ENCODE results near the gene GARIN3.

The GARIN3 gene

GRCh38 chr5:157184117-157184670 is 18.1 kb upstream of the GARIN3 start:
- no peaks in the 10 kb centered on the region for H3K9me3 ChIP-seq (ENCODE audit: control insufficient read depth, insufficient read depth, low read depth, low read length)
- no peaks in the 10 kb centered on the region for H3K36me3 ChIP-seq (ENCODE audit: control insufficient read depth, insufficient read depth, low read length)
- H3K9ac ChIP-seq (ENCODE audit: low read length), result no peak overlapping the region
- peaks cover 65% of the 10 kb centered on the region for H3K27me3 ChIP-seq (ENCODE audit: control insufficient read depth, insufficient read depth, low read length)
- H3K4me3 ChIP-seq (ENCODE audit: low read depth, low read length), result no peak overlapping the region
- H3K4me1 ChIP-seq (ENCODE audit: control insufficient read depth, insufficient read depth, low read length), result no peaks in the 10 kb centered on the region
- no peak overlapping the region for H3K27ac ChIP-seq (ENCODE audit: low read depth, low read length)

GRCh38 chr5:157182143-157182757 is 16.2 kb upstream of the GARIN3 start:
- Histone ChIP-seq H3K9ac (ENCODE audit: low read length) (no peak overlapping the region), H3K36me3 (ENCODE audit: control insufficient read depth, insufficient read depth, low read length) (no peaks in the 10 kb centered on the region), H3K4me3 (ENCODE audit: low read depth, low read length) (no peak overlapping the region), H3K27me3 (ENCODE audit: control insufficient read depth, insufficient read depth, low read length) (peaks cover 48% of the 10 kb centered on the region), H3K4me1 (ENCODE audit: control insufficient read depth, insufficient read depth, low read length) (no peaks in the 10 kb centered on the region), H3K9me3 (ENCODE audit: control insufficient read depth, insufficient read depth, low read depth, low read length) (no peaks in the 10 kb centered on the region; the same call in 1 of the 2 replicates), H3K27ac (ENCODE audit: low read depth, low read length) (no peak overlapping the region)

DNA sequence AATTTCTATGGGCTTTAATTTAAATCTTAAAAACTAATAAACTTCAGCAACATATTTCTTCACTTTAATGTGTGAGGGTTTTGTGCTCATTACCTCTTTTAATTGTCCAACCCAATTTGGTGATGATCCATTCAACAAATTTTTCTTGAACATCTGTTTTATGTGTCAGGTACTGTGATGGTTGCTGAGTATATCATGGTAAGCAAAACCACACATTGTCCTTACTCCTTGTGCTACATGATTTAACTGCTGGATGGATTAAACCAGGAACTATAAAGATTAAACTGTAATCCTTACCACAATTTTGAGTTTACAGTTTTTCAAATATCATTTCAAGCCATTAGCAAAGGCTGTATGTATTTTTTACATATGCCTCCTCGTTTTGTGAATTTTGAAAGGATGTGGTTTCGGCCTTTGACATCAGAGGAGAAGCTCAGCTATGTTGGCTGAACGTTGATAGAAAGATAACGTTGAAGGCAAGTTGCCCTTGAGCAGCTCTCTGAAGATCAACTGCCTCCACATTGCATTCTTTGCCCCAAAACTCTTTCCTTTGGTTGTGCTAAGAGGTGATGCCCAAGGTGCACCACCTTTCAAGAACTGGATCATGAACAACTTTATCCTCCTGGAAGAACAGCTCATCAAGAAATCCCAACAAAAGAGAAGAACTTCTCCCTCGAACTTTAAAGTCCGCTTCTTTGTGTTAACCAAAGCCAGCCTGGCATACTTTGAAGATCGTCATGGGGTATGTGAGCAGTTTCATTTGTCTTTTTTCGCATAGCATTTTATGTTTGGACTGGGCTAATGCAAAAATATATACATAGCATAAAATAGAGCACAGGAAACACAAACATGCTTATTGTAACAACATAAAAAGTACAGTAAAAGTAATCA is 14.6 kb upstream of the GARIN3 start, which contains the start of gene ITK:
Gene ITK, plus strand, starts transcription at position 467 of the 891 bp plus-strand sequence. Its CDS starts 138 bp downstream, at position 605.
- no peaks in the 10 kb centered on the region for H3K4me1 ChIP-seq (ENCODE audit: control insufficient read depth, insufficient read depth, low read length)
- H3K36me3 ChIP-seq (ENCODE audit: control insufficient read depth, insufficient read depth, low read length), result no peaks in the 10 kb centered on the region
- H3K9me3 ChIP-seq (ENCODE audit: control insufficient read depth, insufficient read depth, low read depth, low read length), result no peaks in the 10 kb centered on the region; the same call in 1 of the 2 replicates
- no peak within 1 kb of the TSS for H3K9ac ChIP-seq (ENCODE audit: low read length)
- peaks cover 31% of the 10 kb centered on the region; the same call in 1 of the 2 replicates for H3K27me3 ChIP-seq (ENCODE audit: control insufficient read depth, insufficient read depth, low read length)
- H3K27ac ChIP-seq (ENCODE audit: low read depth, low read length), result no peak within 1 kb of the TSS
- no peak within 1 kb of the TSS for H3K4me3 ChIP-seq (ENCODE audit: low read depth, low read length)

- Histone ChIP-seq H3K36me3 (ENCODE audit: control insufficient read depth, insufficient read depth, low read length) (no peaks in the 10 kb centered on the region), H3K27ac (ENCODE audit: low read depth, low read length) (no peak overlapping the region), H3K9me3 (ENCODE audit: control insufficient read depth, insufficient read depth, low read depth, low read length) (no peaks in the 10 kb centered on the region; the same call in 1 of the 2 replicates)
Measured at GRCh38 chr5:157178966-157179365, 12.9 kb upstream of the GARIN3 start.

DNA sequence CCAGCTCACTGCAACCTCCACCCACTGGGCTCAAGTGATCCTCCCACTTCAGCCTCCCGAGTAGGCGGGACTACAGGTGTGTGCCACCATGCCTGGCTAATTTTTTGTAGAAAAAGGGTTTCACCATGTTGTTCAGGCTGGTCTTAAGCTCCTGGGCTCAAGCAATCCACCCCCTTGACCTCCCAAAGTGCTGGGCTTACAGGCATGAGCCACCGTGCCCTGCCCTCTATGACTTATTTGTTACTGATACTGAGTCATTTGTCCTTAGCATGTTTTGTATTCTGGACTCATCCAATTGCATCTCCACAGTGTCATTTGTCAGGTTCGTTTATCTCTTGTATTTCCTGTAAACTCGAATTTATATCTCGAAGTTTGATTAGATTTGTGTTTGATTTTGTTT is 11.9 kb upstream of the GARIN3 start:
- H3K4me1 ChIP-seq (ENCODE audit: control insufficient read depth, insufficient read depth, low read length), result no peaks in the 10 kb centered on the region
- peaks cover 17% of the 10 kb centered on the region; the same call in 1 of the 2 replicates for H3K27me3 ChIP-seq (ENCODE audit: control insufficient read depth, insufficient read depth, low read length)
- no peak overlapping the region for H3K4me3 ChIP-seq (ENCODE audit: low read depth, low read length)
- no peak overlapping the region for H3K27ac ChIP-seq (ENCODE audit: low read depth, low read length)
- no peaks in the 10 kb centered on the region; the same call in 1 of the 2 replicates for H3K9me3 ChIP-seq (ENCODE audit: control insufficient read depth, insufficient read depth, low read depth, low read length)
- H3K9ac ChIP-seq (ENCODE audit: low read length), result no peak overlapping the region
- H3K36me3 ChIP-seq (ENCODE audit: control insufficient read depth, insufficient read depth, low read length), result no peaks in the 10 kb centered on the region

More at GRCh38 chr5:157178966-157179365, 12.9 kb upstream of the GARIN3 start:
- H3K27me3 ChIP-seq (ENCODE audit: control insufficient read depth, insufficient read depth, low read length), result peaks cover 19% of the 10 kb centered on the region; the same call in 1 of the 2 replicates
- no peak overlapping the region for H3K4me3 ChIP-seq (ENCODE audit: low read depth, low read length)
- no peaks in the 10 kb centered on the region for H3K4me1 ChIP-seq (ENCODE audit: control insufficient read depth, insufficient read depth, low read length)
- no peak overlapping the region for H3K9ac ChIP-seq (ENCODE audit: low read length)

DNA sequence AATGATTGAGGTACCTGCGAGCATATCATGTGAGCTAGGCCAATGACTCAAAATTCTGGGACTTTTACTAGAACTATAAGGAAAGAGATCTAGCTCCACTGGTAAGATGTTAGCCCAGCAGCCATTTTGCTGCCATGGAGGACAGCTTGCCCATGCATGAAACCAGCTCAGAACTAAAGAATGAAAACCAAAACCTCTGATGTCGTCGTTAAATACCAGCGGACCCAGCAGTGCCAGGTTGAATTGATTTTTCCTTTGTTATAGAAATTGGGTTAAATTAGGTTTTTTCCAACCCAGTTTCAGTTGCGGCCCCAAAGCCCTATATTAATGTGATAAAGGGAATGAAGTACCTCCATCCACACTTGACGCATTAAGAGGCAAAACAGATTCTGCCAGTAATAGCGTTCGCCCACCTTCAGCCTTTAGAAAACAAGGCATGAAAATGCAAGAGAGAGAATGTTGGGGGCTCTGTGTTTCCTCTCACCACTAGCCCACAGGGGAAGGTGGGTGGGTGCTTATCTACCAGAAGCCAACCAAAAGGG is 9.1 kb upstream of the GARIN3 start:
- Histone ChIP-seq H3K4me1 (ENCODE audit: control insufficient read depth, insufficient read depth, low read length) (no peaks in the 10 kb centered on the region), H3K36me3 (ENCODE audit: control insufficient read depth, insufficient read depth, low read length) (no peaks in the 10 kb centered on the region), H3K27ac (ENCODE audit: low read depth, low read length) (no peak overlapping the region), H3K27me3 (ENCODE audit: control insufficient read depth, insufficient read depth, low read length) (peaks cover 4% of the 10 kb centered on the region; the same call in 1 of the 2 replicates), H3K9me3 (ENCODE audit: control insufficient read depth, insufficient read depth, low read depth, low read length) (peaks cover 7% of the 10 kb centered on the region), H3K9ac (ENCODE audit: low read length) (no peak overlapping the region), H3K4me3 (ENCODE audit: low read depth, low read length) (no peak overlapping the region)

GRCh38 chr5:157172403-157172802 is 6.3 kb upstream of the GARIN3 start:
- H3K9me3 ChIP-seq (ENCODE audit: control insufficient read depth, insufficient read depth, low read depth, low read length), result peaks cover 7% of the 10 kb centered on the region; the same call in 1 of the 2 replicates
- no peaks in the 10 kb centered on the region for H3K36me3 ChIP-seq (ENCODE audit: control insufficient read depth, insufficient read depth, low read length)
- no peak overlapping the region for H3K27ac ChIP-seq (ENCODE audit: low read depth, low read length)
- H3K9ac ChIP-seq (ENCODE audit: low read length), result no peak overlapping the region
- no peak overlapping the region for H3K4me3 ChIP-seq (ENCODE audit: low read depth, low read length)
- no peaks in the 10 kb centered on the region for H3K27me3 ChIP-seq (ENCODE audit: control insufficient read depth, insufficient read depth, low read length)
- no peaks in the 10 kb centered on the region for H3K4me1 ChIP-seq (ENCODE audit: control insufficient read depth, insufficient read depth, low read length)

DNA sequence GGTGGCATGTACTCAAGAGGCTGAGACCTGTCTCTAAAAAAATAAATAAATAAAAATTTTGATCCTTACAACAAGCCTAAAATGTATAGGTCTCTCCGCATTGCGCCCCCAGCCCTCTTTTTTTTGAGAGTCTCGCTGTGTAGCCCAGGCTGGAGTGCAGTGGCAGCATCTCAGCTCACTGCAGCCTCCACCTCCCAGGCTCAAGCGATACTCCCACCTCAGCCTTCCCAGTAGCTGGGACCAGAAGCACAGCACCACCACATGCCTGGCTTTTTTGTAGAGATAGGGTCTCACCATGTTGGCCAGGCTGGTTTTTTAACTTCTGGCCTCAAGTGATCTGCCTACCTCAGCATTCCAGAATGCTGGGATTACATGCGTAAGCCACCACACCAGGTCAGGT is 2.2 kb upstream of the GARIN3 start:
- H3K36me3 ChIP-seq (ENCODE audit: control insufficient read depth, insufficient read depth, low read length), result no peaks in the 10 kb centered on the region
- no peak overlapping the region for H3K27ac ChIP-seq (ENCODE audit: low read depth, low read length)
- H3K9me3 ChIP-seq (ENCODE audit: control insufficient read depth, insufficient read depth, low read depth, low read length), result peaks cover 7% of the 10 kb centered on the region; the same call in 1 of the 2 replicates
- no peaks in the 10 kb centered on the region for H3K27me3 ChIP-seq (ENCODE audit: control insufficient read depth, insufficient read depth, low read length)
- no peak overlapping the region for H3K4me3 ChIP-seq (ENCODE audit: low read depth, low read length)
- H3K4me1 ChIP-seq (ENCODE audit: control insufficient read depth, insufficient read depth, low read length), result no peaks in the 10 kb centered on the region
- no peak overlapping the region for H3K9ac ChIP-seq (ENCODE audit: low read length)

DNA sequence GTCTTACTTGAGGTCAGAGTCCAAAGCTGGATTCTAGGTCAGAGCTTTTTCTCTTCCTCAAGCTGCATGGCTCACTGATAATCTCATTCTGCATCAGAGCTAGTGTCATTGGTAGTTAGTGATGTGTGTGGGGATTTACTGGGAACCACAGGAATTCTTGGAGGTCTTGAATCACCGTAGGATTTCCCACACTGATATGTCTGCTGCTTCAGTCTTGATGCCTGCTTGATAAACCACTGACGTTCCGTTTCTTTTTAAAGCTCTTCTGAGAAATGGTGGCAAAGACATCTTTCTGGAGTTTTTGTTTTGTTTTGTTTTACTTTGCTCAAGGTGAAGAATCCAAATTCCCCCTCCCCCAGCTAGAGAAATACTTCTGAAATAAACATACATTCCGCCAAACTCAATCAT is 1.2 kb upstream of the GARIN3 start:
- Histone ChIP-seq H3K27ac (ENCODE audit: low read depth, low read length) (no peak overlapping the region), H3K4me1 (ENCODE audit: control insufficient read depth, insufficient read depth, low read length) (no peaks in the 10 kb centered on the region), H3K9ac (ENCODE audit: low read length) (no peak overlapping the region), H3K36me3 (ENCODE audit: control insufficient read depth, insufficient read depth, low read length) (no peaks in the 10 kb centered on the region), H3K4me3 (ENCODE audit: low read depth, low read length) (no peak overlapping the region), H3K9me3 (ENCODE audit: control insufficient read depth, insufficient read depth, low read depth, low read length) (peaks cover 7% of the 10 kb centered on the region; the same call in 1 of the 2 replicates), H3K27me3 (ENCODE audit: control insufficient read depth, insufficient read depth, low read length) (no peaks in the 10 kb centered on the region)

- no peaks in the 10 kb centered on the region for H3K36me3 ChIP-seq (ENCODE audit: control insufficient read depth, insufficient read depth, low read length)
- H3K27me3 ChIP-seq (ENCODE audit: control insufficient read depth, insufficient read depth, low read length), result no peaks in the 10 kb centered on the region
- no peaks in the 10 kb centered on the region for H3K4me1 ChIP-seq (ENCODE audit: control insufficient read depth, insufficient read depth, low read length)
- H3K9ac ChIP-seq (ENCODE audit: low read length), result no peak overlapping the region
- peaks cover 3% of the 10 kb centered on the region; the same call in 1 of the 2 replicates for H3K9me3 ChIP-seq (ENCODE audit: control insufficient read depth, insufficient read depth, low read depth, low read length)
- no peak overlapping the region for H3K27ac ChIP-seq (ENCODE audit: low read depth, low read length)
- H3K4me3 ChIP-seq (ENCODE audit: low read depth, low read length), result no peak overlapping the region
Measured at GRCh38 chr5:157165668-157166067, 396 bp downstream of the GARIN3 start.

All from HUES6 (cell line).